GM23248 (cell line): ENCODE data around the gene MEF2A.

Experiments
- EZH2 ChIP-seq: fragments of 200-600 bp; sonication (generic); IDR thresholded peaks from 2 replicates; pipeline ENCODE4 v1.6.1; 2018; ENCODE audit warnings: antibody characterized with exemption, mild to moderate bottlenecking; ENCODE audit not compliant: insufficient read depth, poor library complexity, severe bottlenecking
- EZH2phosphoT487 ChIP-seq: fragments of 200-600 bp; sonication (generic); IDR thresholded peaks from 2 replicates; pipeline ENCODE4 v1.6.1; 2018; ENCODE audit warnings: antibody characterized with exemption, moderate library complexity, mild to moderate bottlenecking, low read depth; ENCODE audit not compliant: insufficient read depth

DNA sequence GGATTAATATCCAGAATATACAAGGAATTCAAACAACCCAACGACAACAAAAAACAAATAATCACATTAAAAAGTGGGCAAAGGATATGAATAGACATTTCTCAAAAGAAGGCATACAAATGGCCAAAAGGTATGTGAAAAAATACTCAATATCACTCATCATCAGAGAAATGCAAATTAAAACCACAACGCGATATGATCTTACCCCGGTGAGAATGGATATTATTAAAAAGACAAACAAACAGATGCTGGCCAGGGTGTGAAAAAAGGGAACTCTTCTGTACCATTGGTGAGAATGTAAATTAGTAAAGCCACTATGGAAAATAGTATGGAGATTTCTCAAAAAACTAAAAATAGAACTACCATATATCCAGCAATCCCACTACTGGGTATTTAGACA is 43.5 kb upstream of the MEF2A start:
- TF ChIP-seq EZH2 (no peak), EZH2phosphoT487 (no peak)
